Astrocyte (in vitro differentiated cells and primary cell): ENCODE measurements around the gene TMIGD3.

Experiments
- CTCF ChIP-seq: IDR thresholded peaks from 2 replicates; pipeline ENCODE4 v1.5.1; 2011; ENCODE audit warnings: low read depth, mild to moderate bottlenecking, inconsistent platforms, low read length, moderate library complexity; ENCODE audit not compliant: insufficient read depth
- EZH2 ChIP-seq: IDR thresholded peaks from 2 replicates; pipeline ENCODE4 v1.6.1; 2012; ENCODE audit warnings: mild to moderate bottlenecking, low read length, inconsistent platforms; ENCODE audit not compliant: insufficient read depth

- TF ChIP-seq CTCF (no peak), EZH2 (no peak)
Observed at GRCh38 chr1:111509997-111510375, 6.6 kb upstream of the TMIGD3 start.
